GM19035 (cell line): ENCODE data around the gene NPNT.
"Not testable (repeated sequence)": the region's sequence is repeated elsewhere in the genome, so short reads cannot be mapped to it uniquely, and the experiment has no call there.

Source experiments
- ATAC-seq: cut with Tn5 transposase; IDR thresholded peaks from one replicate; pipeline ENCODE4 v1.9.1; 2021; ENCODE audit not compliant: unreplicated experiment

The NPNT gene

GRCh38 chr4:105894660-105895582 lies at the start of gene NPNT:
Gene NPNT, plus strand, starts transcription at chr4:105895471. Its CDS starts 182 bp downstream, at chr4:105895653.
- peak; percentile 48 for ATAC-seq

GRCh38 chr4:105845559-105845958 lies 49.7 kb upstream of the NPNT start:
- no peak for ATAC-seq

GRCh38 chr4:105848359-105848758 lies 46.9 kb upstream of the NPNT start:
- ATAC-seq = not testable (repeated sequence)

- ATAC-seq = no peak
These were observed 44.1 kb upstream of the NPNT start for GRCh38 chr4:105851196-105851595.

- ATAC-seq = not testable (repeated sequence)
These were observed 43.0 kb upstream of the NPNT start for GRCh38 chr4:105852230-105852629.

GRCh38 chr4:105858466-105859040 lies 36.7 kb upstream of the NPNT start:
- ATAC-seq = peak; percentile 70

- no peak for ATAC-seq
These were observed 36.0 kb upstream of the NPNT start for GRCh38 chr4:105859233-105859632.

GRCh38 chr4:105870963-105871362 lies 24.3 kb upstream of the NPNT start:
- ATAC-seq = no peak

GRCh38 chr4:105871997-105872396 lies 23.3 kb upstream of the NPNT start:
- no peak for ATAC-seq

GRCh38 chr4:105875233-105875632 lies 20.0 kb upstream of the NPNT start:
- ATAC-seq = no peak

- ATAC-seq = no peak
These were observed 16.6 kb upstream of the NPNT start for GRCh38 chr4:105878668-105879067.

GRCh38 chr4:105887508-105887907 lies 7.8 kb upstream of the NPNT start:
- ATAC-seq = no peak

GRCh38 chr4:105895583-105896460 lies 551 bp downstream of the NPNT start:
- peak; percentile 49 for ATAC-seq

GRCh38 chr4:105896461-105896942 lies 1.2 kb downstream of the NPNT start:
- peak; percentile 9 for ATAC-seq

- ATAC-seq = no peak
These were observed 1.9 kb downstream of the NPNT start for GRCh38 chr4:105896984-105897775.

GRCh38 chr4:105900541-105900940 lies 5.3 kb downstream of the NPNT start:
- no peak for ATAC-seq

GRCh38 chr4:105902550-105903262 lies 7.4 kb downstream of the NPNT start:
- no peak for ATAC-seq

- no peak for ATAC-seq
These were observed 14.6 kb downstream of the NPNT start for GRCh38 chr4:105909787-105910281.

GRCh38 chr4:105911426-105911825 lies 16.2 kb downstream of the NPNT start:
- no peak for ATAC-seq

- no peak for ATAC-seq
These were observed 17.4 kb downstream of the NPNT start for GRCh38 chr4:105912633-105913032.
